HG03025 (cell line): Measurements from ENCODE around the gene MGLL.

Experiments
- ATAC-seq: cut with Tn5 transposase; IDR thresholded peaks from one replicate; pipeline ENCODE4 v1.9.1; 2021; ENCODE audit warnings: mild to moderate bottlenecking, moderate library complexity; ENCODE audit not compliant: unreplicated experiment, low FRiP score

MGLL gene

DNA sequence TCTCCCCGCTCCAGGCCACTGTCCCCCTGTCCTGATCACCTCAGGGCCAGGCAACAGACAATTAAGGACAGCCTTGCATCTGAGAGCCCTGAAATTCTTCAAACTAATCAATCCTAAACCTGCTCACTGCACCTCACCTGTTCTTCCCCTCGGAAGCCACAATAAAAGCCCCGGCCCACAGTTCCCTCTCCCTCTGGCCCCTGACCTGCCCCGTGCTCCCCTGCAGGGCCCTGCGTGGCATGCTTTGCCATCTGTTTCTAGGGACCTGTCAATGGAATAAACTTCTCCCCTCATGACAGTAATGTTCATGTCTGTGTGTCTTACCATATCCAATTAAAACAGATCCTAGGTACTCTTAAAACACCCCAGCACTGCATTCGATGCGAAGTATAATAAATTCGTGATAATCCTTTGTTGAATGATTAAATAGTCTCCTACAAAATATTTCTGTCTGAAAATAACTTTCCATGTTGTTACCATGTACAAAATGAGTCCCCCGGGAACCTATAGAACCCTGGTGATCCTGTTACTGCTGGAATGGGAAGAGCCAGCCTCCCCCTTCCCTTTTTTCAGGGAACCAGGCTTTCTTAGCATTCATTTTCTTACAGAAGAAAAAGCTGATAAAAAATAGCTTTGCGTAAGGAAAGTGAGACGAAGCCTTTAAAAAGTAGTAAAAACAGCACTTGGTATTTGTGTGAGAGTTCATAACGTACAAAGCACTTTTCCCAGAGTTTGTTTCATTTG lies 90.6 kb downstream of the MGLL start:
- no peak for ATAC-seq

DNA sequence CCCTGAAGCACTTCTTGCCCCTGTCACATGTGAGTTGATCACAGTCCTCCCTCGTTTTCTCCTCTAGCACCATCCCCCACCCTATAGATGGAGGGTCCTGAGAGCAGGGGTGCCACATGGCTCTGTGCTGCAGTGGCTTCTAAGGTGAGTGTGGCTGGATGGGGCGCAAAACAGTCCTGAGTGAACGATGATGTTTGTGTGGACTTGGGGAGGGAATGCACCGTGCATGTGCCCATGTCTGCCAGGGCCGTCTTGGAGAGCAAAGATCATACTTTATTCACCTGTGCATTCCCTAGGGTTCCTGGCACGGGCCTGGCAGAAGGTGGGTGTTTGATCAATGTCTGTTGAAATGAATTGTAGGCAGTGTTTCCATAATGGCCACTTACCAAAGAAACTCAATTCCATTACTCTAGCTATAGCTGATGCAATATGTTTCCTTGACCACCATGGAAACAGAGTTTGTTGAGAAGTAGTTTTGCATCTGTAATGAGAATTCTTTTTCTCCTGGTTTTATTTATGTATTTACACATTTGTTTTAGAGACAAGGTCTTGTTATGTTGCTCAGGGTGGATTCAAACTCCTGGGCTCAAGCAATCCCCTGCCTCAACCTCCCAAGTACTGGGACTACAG lies 91.5 kb downstream of the MGLL start:
- no peak for ATAC-seq

- no peak for ATAC-seq
Observed at GRCh38 chr3:127730171-127730570, 92.1 kb downstream of the MGLL start.

DNA sequence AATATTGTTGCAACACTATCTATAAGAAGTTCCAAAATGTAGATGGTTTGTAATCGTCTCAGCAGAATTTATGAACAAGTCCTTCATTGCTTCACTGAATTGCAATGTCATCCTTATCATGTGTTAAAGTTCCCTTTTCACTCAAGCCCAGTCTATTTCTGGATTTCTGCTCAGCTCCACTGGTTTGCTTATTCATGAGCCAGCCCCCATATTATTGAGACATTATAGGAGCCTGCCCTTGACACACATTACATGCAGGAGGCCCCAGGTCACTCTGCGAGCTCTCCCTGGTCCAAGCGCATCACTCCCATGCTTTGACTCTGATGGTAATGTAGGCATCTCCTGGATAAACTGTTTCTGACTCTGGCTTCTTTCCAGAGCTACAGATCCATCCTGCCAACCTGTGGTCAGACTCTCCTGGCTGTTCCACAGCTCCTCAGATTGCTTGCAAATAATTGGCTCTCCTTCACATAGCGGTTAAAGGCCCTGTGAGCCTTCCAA lies 92.7 kb downstream of the MGLL start:
- ATAC-seq, result no peak

DNA sequence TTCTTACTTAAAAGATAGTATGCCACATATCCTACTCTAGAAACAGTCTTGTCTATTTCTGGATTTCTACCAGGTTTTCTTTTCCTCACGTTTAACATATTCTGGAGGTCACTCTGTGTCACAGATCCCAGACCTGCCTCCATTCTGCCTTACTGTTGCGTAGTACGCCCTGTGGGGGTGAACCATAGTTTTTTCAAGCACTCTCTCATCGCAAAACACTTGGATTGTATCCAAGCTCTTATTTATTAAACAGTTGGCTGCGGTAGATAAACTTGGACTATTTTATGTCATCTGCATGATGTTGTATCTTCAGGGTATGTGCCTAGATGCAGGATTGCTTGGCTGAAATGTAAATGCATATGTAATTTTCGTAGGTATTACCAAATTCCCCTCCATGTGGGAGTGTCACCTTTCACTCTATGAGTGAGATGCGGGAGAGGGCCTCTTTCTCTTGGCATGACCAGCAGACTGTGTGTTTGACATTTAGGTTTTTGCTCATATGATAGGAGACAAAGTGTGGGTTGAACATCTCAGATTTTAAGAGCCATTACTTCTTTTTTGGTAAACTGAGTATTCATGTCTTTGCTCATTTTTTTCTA lies 93.8 kb downstream of the MGLL start:
- ATAC-seq, result no peak

DNA sequence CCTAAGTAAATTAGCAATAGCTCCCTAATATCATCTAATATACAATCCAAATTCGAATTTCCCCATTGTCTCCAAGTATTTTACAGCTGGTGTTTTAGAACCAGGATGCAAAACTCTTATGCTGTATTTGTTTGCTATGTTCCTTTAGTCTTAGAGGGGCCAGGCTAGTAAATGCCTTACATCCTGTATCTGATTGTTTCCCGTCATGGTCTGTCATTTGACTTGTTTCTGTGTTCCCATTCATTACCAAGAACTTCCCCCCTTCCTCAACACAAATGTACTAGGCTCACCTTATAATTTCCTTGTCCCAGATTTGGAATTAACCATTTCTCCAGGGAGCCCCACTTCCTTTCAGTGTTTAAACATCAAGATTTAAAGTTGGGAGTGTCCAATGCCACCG lies 95.4 kb downstream of the MGLL start:
- ATAC-seq, result no peak

DNA sequence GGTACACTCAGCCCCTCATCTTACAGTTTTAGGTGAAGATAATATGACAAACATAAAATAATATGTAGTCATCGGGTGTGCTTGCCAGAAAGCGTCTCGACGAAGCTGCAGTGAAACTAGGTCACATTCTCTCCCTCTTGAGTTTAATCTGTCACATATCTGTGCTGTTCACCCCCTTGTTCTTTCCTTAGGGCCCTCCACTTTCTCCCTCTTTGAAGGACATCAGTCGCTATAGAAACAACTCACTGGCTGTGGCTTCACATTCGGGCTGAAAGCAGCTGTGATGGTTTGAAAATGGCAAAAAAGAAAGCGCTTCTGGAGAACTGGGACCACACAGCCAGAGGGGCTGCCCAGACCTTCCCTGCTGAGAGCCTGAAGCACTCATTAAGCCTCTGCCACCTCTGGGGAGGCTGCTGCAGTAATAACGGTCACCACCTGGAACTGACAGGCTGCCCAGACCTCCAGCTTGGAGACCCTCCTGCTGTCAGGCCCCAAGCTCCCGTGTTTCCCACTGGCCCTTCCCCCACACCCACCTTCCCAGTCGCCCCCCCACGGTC lies 99.2 kb downstream of the MGLL start:
- ATAC-seq, result no peak

GRCh38 chr3:127722091-127722784 lies 100.1 kb downstream of the MGLL start:
- no peak for ATAC-seq

DNA sequence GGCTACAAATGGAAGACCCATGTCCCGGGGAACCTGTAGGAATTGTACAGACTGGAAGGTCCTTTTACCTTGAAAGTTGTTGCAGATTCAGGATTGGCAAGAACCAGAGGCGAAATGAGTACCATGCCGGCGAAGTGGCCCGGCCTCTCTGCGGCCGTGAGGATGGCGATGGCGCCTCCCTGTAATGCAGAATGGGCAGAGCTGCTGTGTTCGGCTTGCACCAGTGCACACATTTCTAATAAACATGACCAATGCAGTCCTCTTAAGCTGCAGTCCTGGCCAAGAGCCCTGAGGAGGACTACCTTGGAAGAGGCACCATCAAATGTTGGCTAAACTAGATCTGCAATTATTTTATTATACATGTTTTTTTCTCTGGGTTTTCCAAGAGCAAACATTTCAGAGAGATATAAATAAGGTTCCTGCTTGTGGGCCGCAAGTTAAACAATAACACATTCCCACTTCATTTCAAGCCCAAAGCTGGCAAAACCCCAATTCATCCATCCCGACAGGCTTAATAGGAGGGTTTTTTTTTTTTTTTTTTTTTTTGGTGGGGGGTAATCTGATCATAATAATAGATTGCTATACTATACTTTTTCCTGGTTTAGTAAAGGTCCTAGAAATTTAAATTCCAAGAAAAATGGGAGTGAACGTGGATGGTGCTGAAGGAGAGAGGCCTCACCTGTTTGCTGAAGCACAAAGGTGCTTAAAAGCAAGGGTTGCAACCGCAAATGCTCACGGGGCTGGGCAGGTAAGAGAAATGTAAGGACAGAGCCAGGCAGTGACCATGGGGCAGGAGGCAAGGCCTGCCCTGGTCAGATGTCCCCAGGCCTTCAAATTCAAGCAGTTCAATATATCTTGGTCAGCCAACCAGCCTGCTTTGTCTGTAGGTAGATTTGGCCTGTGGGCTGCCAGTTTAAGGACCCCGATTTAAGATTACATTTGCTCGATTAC lies 101.1 kb downstream of the MGLL start:
- no peak for ATAC-seq

GRCh38 chr3:127720161-127720823 lies 102.0 kb downstream of the MGLL start:
- no peak for ATAC-seq

DNA sequence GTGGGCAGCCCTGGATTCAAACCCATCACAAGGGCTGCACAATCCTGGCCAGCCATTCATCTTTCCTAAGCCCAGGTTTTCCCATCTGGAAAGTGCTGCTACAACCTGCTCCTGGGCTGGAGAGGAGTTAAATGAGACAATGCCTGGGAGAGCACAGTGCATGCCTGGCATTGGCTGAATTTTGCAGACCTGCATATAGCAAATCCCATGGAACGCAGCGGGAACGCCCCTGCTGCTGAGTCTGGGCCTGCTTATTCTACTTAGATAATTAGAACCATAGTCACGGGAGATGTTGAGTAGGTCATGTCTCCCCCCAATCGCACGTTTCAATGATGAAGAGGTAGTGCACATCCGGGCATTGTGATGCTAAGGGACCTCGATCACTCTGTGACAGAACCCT lies 102.9 kb downstream of the MGLL start:
- ATAC-seq, result no peak

DNA sequence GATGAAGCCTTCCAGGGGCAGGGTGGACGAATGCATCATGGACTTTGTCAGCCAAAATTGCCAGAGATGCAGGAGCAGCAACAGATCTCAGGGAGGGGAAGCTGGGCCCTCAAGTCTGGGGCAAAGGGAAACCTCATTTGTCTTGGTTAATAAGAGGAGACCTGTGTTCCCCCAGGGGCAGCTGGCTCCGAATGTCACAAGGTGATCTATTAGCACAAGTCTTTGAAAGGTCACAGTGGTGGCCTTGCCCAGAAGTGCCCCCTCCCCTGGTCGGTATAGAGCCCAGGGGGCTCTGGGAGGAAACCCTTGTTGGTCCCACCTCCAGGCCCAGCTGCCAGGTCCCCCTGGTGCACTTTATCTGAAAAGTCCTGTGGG lies 103.4 kb downstream of the MGLL start:
- ATAC-seq, result no peak

DNA sequence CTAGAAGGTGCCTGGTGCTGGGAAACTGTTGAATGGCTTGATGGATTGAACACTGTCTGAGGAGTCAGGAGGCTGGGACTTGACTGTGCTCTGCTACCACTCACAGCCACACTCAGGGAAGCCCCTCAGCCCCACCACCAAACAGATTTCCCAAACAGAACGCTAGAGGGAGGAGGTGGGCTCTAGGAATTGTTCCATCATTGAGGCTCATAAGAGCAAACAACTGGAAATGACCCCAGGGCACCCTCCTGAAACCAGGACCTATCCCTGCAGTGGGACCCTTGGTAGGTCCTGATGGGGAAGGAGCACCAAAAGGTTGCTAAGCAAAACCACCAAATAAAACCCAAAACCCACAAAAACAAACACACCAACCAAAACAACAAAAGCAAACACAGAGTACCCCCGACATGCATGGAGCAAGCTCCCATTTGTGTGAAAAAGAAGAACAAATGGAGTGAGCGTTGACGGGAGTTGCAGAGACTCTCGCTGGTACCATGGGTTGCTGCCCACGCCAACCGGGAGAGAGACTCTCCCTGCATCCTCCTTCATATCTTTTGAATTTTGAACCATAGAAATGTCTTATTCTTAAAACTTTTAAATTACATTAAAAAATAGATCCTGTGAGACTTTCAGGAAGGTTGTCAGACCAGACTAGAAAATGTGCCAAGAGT lies 103.9 kb downstream of the MGLL start:
- ATAC-seq, result no peak

GRCh38 chr3:127717357-127718244 lies 104.7 kb downstream of the MGLL start:
- no peak for ATAC-seq

- ATAC-seq, result no peak
Observed at GRCh38 chr3:127716384-127716783, 105.9 kb downstream of the MGLL start.

- no peak for ATAC-seq
Observed at GRCh38 chr3:127715532-127715931, 106.8 kb downstream of the MGLL start.

GRCh38 chr3:127714866-127715265 lies 107.4 kb downstream of the MGLL start:
- no peak for ATAC-seq

- ATAC-seq, result no peak
Observed at GRCh38 chr3:127714125-127714571, 108.2 kb downstream of the MGLL start.
